Lower lobe of right lung (tissue), 2 donors: Measurements from ENCODE around the gene SPATA31C1. TPM values are rescaled to one million over a fixed set of nuclear protein-coding genes. Genes with fewer than 3 reads are reported as not detected.
"Not testable (repeated sequence)": the region's sequence is repeated elsewhere in the genome, so short reads cannot be mapped to it uniquely, and the experiment has no call there.

Source experiments
- ATAC-seq, 2 donors: fragments of 200-7000 bp; cut with Tn5 transposase; one replicate each; pipeline ENCODE4 v1.9.1; 2020 to 2022; ENCODE audit warnings: mild to moderate bottlenecking in 2 of 2, moderate library complexity in 2 of 2
- DNase-seq: peaks from one replicate; pipeline ENCODE4 v3.0.0-alpha.2; 2020
- H3K27ac ChIP-seq: fragments of 200-600 bp; one replicate; pipeline ENCODE4 v1.8.0; 2022
- H3K27me3 ChIP-seq: fragments of 200-600 bp; one replicate; pipeline ENCODE4 v1.8.0; 2022; ENCODE audit warnings: low read depth
- H3K36me3 ChIP-seq: fragments of 200-600 bp; one replicate; pipeline ENCODE4 v1.8.0; 2022; ENCODE audit warnings: mild to moderate bottlenecking
- H3K4me1 ChIP-seq: fragments of 200-600 bp; one replicate; pipeline ENCODE4 v1.8.0; 2022
- H3K4me3 ChIP-seq: fragments of 200-600 bp; one replicate; pipeline ENCODE4 v1.8.0; 2022; ENCODE audit warnings: mild to moderate bottlenecking
- H3K9me3 ChIP-seq: fragments of 200-600 bp; one replicate; pipeline ENCODE4 v1.8.0; 2022
- CTCF ChIP-seq: fragments of 200-600 bp; IDR thresholded peaks from one replicate; pipeline ENCODE4 v1.8.0; 2022; ENCODE audit warnings: antibody characterized with exemption, mild to moderate bottlenecking
- intact Hi-C: fragments of 100-400 bp; cut with DNase I; formaldehyde crosslinking; loops from one replicate; pipeline ENCODE4 v1.11.0; 2022
- long read RNA-seq: library from polyadenylated mRNA; unstranded; transcript quantifications from one replicate; pipeline ENCODE4 v2.0.0, GENCODE V29; 2021
- total RNA-seq: library from RNA; stranded (reverse); fragmentation: NEBNext Ultra II Directional; extraction: Animal tissue kit (Norgen Biotek cat#: 25700); gene quantifications from one replicate; pipeline ENCODE4 v1.2.1, GENCODE V29; 2021
- donor health status: DM: no; HTN: yes; CAD: no; lungs with severe emphysema.

Gene SPATA31C1
- total RNA-seq, result not detected
- long read RNA-seq, result 0 reads

GRCh38 chr9:87917662-87918061, at the start of gene SPATA31C1:
SPATA31C1 (plus strand) TSS chr9:87917962.
- H3K4me3 ChIP-seq, H3K27ac ChIP-seq, H3K27me3 ChIP-seq, H3K9me3 ChIP-seq, H3K4me1 ChIP-seq, DNase-seq, intact Hi-C loops, H3K36me3 ChIP-seq, ATAC-seq: not testable (repeated sequence)

- no peak for DNase-seq
- Histone ChIP-seq H3K27ac (no peak overlapping the region), H3K4me3 (no peak overlapping the region)
Observed at GRCh38 chr9:87868175-87868574, 49.6 kb upstream of the SPATA31C1 start.

GRCh38 chr9:87868635-87869034, 49.1 kb upstream of the SPATA31C1 start:
- Histone ChIP-seq H3K4me1 (no peaks in the 10 kb centered on the region), H3K36me3 (no peaks in the 10 kb centered on the region), H3K27me3 (no peaks in the 10 kb centered on the region), H3K9me3 (no peaks in the 10 kb centered on the region), H3K4me3 (no peak overlapping the region), H3K27ac (no peak overlapping the region)
- no peak for ATAC-seq
- intact Hi-C loops, result no loop called here
- TF ChIP-seq CTCF, result no peak
- DNase-seq, result no peak

More at GRCh38 chr9:87868175-87868574, 49.6 kb upstream of the SPATA31C1 start:
- Histone ChIP-seq H3K4me1 (no peaks in the 10 kb centered on the region), H3K36me3 (no peaks in the 10 kb centered on the region), H3K27me3 (no peaks in the 10 kb centered on the region), H3K9me3 (no peaks in the 10 kb centered on the region)
- no peak for TF ChIP-seq CTCF
- intact Hi-C loops, result no loop called here
- no peak for ATAC-seq

GRCh38 chr9:87869082-87869481, 48.7 kb upstream of the SPATA31C1 start:
- no peak for ATAC-seq
- H3K4me3 ChIP-seq, result no peak overlapping the region
- no peaks in the 10 kb centered on the region for H3K27me3 ChIP-seq
- no peaks in the 10 kb centered on the region for H3K36me3 ChIP-seq
- H3K9me3 ChIP-seq, result no peaks in the 10 kb centered on the region
- no peaks in the 10 kb centered on the region for H3K4me1 ChIP-seq
- H3K27ac ChIP-seq, result no peak overlapping the region
- DNase-seq, result no peak
- intact Hi-C loops, result no loop called here
- TF ChIP-seq CTCF, result no peak

GRCh38 chr9:87871425-87872078, 46.2 kb upstream of the SPATA31C1 start:
- intact Hi-C loops, result no loop called here
- Histone ChIP-seq H3K27ac (no peak overlapping the region), H3K4me1 (no peaks in the 10 kb centered on the region), H3K27me3 (no peaks in the 10 kb centered on the region), H3K36me3 (no peaks in the 10 kb centered on the region), H3K9me3 (no peaks in the 10 kb centered on the region), H3K4me3 (no peak overlapping the region)
- TF ChIP-seq CTCF, result no peak
- no peak for ATAC-seq
- DNase-seq, result no peak

- Histone ChIP-seq H3K4me1 (no peaks in the 10 kb centered on the region), H3K36me3 (no peaks in the 10 kb centered on the region), H3K27ac (no peak overlapping the region), H3K9me3 (no peaks in the 10 kb centered on the region), H3K4me3 (no peak overlapping the region), H3K27me3 (no peaks in the 10 kb centered on the region)
- ATAC-seq (no peak), DNase-seq (no peak)
- intact Hi-C loops, result no loop called here
- no peak for TF ChIP-seq CTCF
Observed at GRCh38 chr9:87872079-87872624, 45.6 kb upstream of the SPATA31C1 start.
